ENCODE data around the gene ROBO2.

ROBO2 gene

DNA sequence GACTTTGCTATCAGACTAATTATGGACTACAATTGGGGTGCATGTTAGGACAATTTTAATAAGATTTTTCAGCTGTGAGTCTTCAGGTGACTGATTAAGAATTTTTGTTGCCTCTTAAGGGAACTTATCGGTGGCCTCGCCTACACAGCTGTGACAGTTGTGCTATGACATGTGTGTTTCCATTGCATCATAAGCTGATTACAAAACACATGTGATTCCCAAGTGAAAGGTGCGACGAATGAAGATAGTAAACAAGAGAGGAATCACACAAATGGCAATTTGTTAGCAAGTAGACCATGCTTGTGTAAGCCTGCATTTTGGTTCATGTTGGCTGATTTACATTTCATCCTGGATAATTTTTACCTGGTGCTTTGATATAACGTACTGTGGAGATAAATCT, 8.3 kb downstream of the ROBO2 start:
- no peak overlapping the region for H3K4me2 ChIP-seq (ENCODE audit: low read length)
- peaks cover 11% of the 10 kb centered on the region for H3K4me1 ChIP-seq (ENCODE audit: insufficient read depth, low read length, severe bottlenecking)
- no peaks in the 10 kb centered on the region for H3K36me3 ChIP-seq (ENCODE audit: insufficient read depth, low read length)
- H3F3A ChIP-seq (ENCODE audit: insufficient read depth, low read length) = no peaks in the 10 kb centered on the region
- no peaks in the 10 kb centered on the region for H3K9me2 ChIP-seq (ENCODE audit: low read depth, low read length)
- H3K4me3 ChIP-seq (ENCODE audit: low read depth, low read length, poor library complexity, severe bottlenecking) = no peak overlapping the region
- no peaks in the 10 kb centered on the region for H3K27me3 ChIP-seq (ENCODE audit: insufficient read depth, low read length)
- no peak overlapping the region for H2AFZ ChIP-seq (ENCODE audit: low read length)
- H4K20me1 ChIP-seq (ENCODE audit: insufficient read depth, low read length) = no peaks in the 10 kb centered on the region
- H3K9me3 ChIP-seq (ENCODE audit: low read length) = no peaks in the 10 kb centered on the region
- no peak overlapping the region for H3K27ac ChIP-seq (ENCODE audit: low read depth, low read length, poor library complexity, severe bottlenecking)
- no peak overlapping the region for H3K9ac ChIP-seq (ENCODE audit: low read length)
- no peak for TF ChIP-seq EZH2 (IDR thresholded peaks at IDR 0.05; ENCODE audit: borderline replicate concordance, low read length)
- no peak for TF ChIP-seq CTCF (IDR thresholded peaks at IDR 0.05; ENCODE audit: low read length)
- no peaks in the 10 kb centered on the region for H3K79me2 ChIP-seq (ENCODE audit: insufficient read depth, low read length)

GRCh38 chr3:77051591-77051990, 11.7 kb downstream of the ROBO2 start:
- H3K4me2 ChIP-seq (ENCODE audit: low read length) = no peak overlapping the region

DNA sequence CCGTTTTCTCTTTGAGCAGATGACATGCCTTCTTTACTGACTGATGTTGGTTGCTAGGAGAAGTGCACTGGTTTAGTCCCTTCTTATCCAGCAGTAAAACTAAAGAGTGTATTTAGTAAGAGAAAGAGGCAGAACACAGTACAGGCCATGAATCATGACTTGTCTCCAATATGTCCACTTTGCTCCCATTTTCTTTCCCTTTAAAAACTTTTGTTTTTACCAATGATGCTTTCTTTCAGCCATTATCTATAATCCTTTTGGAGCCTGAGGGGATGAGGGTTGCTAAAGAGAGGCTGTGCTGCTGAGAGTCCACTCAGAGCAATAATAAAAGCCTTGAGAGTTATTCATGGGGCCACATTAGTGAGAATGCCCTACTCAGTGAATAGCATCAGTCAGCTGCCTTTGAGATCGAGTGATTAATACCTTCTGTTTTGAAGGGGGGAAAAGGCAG, 12.2 kb downstream of the ROBO2 start:
- H3K27ac ChIP-seq (ENCODE audit: low read depth, low read length, poor library complexity, severe bottlenecking) = no peak overlapping the region
- TF ChIP-seq CTCF (IDR thresholded peaks at IDR 0.05; ENCODE audit: low read length) = no peak
- TF ChIP-seq EZH2 (IDR thresholded peaks at IDR 0.05; ENCODE audit: borderline replicate concordance, low read length) = no peak
- H2AFZ ChIP-seq (ENCODE audit: low read length) = peak overlapping the region; percentile 83; the same call in 1 of the 2 replicates
- H3F3A ChIP-seq (ENCODE audit: insufficient read depth, low read length) = no peaks in the 10 kb centered on the region
- no peaks in the 10 kb centered on the region for H3K9me2 ChIP-seq (ENCODE audit: low read depth, low read length)
- H3K27me3 ChIP-seq (ENCODE audit: insufficient read depth, low read length) = no peaks in the 10 kb centered on the region
- no peak overlapping the region for H3K4me3 ChIP-seq (ENCODE audit: low read depth, low read length, poor library complexity, severe bottlenecking)
- no peaks in the 10 kb centered on the region for H3K9me3 ChIP-seq (ENCODE audit: low read length)
- no peaks in the 10 kb centered on the region for H4K20me1 ChIP-seq (ENCODE audit: insufficient read depth, low read length)
- H3K4me2 ChIP-seq (ENCODE audit: low read length) = peak overlapping the region; percentile 7; the same call in 1 of the 2 replicates
- H3K4me1 ChIP-seq (ENCODE audit: insufficient read depth, low read length, severe bottlenecking) = peaks cover 28% of the 10 kb centered on the region
- H3K79me2 ChIP-seq (ENCODE audit: insufficient read depth, low read length) = no peaks in the 10 kb centered on the region
- H3K9ac ChIP-seq (ENCODE audit: low read length) = no peak overlapping the region
- no peaks in the 10 kb centered on the region for H3K36me3 ChIP-seq (ENCODE audit: insufficient read depth, low read length)

More at GRCh38 chr3:77051591-77051990, 11.7 kb downstream of the ROBO2 start:
- no peaks in the 10 kb centered on the region for H3K27me3 ChIP-seq (ENCODE audit: insufficient read depth, low read length)
- H4K20me1 ChIP-seq (ENCODE audit: insufficient read depth, low read length) = no peaks in the 10 kb centered on the region
- H3F3A ChIP-seq (ENCODE audit: insufficient read depth, low read length) = no peaks in the 10 kb centered on the region
- H3K36me3 ChIP-seq (ENCODE audit: insufficient read depth, low read length) = no peaks in the 10 kb centered on the region
- H3K9me3 ChIP-seq (ENCODE audit: low read length) = no peaks in the 10 kb centered on the region
- H3K4me3 ChIP-seq (ENCODE audit: low read depth, low read length, poor library complexity, severe bottlenecking) = no peak overlapping the region
- H3K27ac ChIP-seq (ENCODE audit: low read depth, low read length, poor library complexity, severe bottlenecking) = no peak overlapping the region
- peaks cover 28% of the 10 kb centered on the region for H3K4me1 ChIP-seq (ENCODE audit: insufficient read depth, low read length, severe bottlenecking)
- no peak for TF ChIP-seq CTCF (IDR thresholded peaks at IDR 0.05; ENCODE audit: low read length)
- TF ChIP-seq EZH2 (IDR thresholded peaks at IDR 0.05; ENCODE audit: borderline replicate concordance, low read length) = no peak
- no peak overlapping the region for H3K9ac ChIP-seq (ENCODE audit: low read length)
- 0 out of 2 replicates have a peak overlapping the region, but pooled peaks have one; percentile 7 for H2AFZ ChIP-seq (ENCODE audit: low read length)
- H3K9me2 ChIP-seq (ENCODE audit: low read depth, low read length) = no peaks in the 10 kb centered on the region
- H3K79me2 ChIP-seq (ENCODE audit: insufficient read depth, low read length) = no peaks in the 10 kb centered on the region
